Stomach (tissue), 9 donors: ENCODE results near the gene CDH12. TPM values are rescaled to one million over a fixed set of nuclear protein-coding genes. Genes with fewer than 3 reads are reported as not detected.

Source experiments
- DNase-seq, 2 donors: peaks; one replicate each; pipeline versions ENCODE4 v3.0.0 to v3.0.0-alpha.2; 2013 to 2019
- H3K27ac ChIP-seq, 5 donors: fragments of 200-600 bp in 4 of 5; sonication (generic) in 4 of 5; one replicate each; pipeline ENCODE4 v1.5.1; 2013 to 2019; ENCODE audit warnings: mild to moderate bottlenecking in 1 of 5, moderate library complexity in 1 of 5
- H3K27me3 ChIP-seq, 3 donors: fragments of 200-600 bp; sonication (generic); one replicate each; pipeline ENCODE4 v1.5.1; 2017 to 2019; ENCODE audit warnings: mixed run types in 1 of 3
- H3K36me3 ChIP-seq, 4 donors: fragments of 200-600 bp; sonication (generic); 1 replicate in 3 of 4; 2 replicates in 1 of 4; pipeline ENCODE4 v1.5.1; 2016 to 2019
- H3K4me1 ChIP-seq, 4 donors: fragments of 200-600 bp; sonication (generic); one replicate each; pipeline ENCODE4 v1.5.1; 2016 to 2019
- H3K4me3 ChIP-seq, 4 donors: fragments of 200-600 bp; sonication (generic) in 3 of 4; one replicate each; pipeline ENCODE4 v1.5.1; 2016 to 2019; ENCODE audit warnings: mild to moderate bottlenecking in 1 of 4
- H3K9me3 ChIP-seq, 4 donors: fragments of 200-600 bp; sonication (generic); one replicate each; pipeline ENCODE4 v1.5.1; 2016 to 2019
- CTCF ChIP-seq, 7 experiments: fragments of 450-650 bp in 4 of 7; fragments of 200-600 bp in 3 of 7; sonication (generic) in 3 of 7; IDR thresholded peaks; one replicate each; pipeline ENCODE4 v1.5.1; 2016 to 2019; ENCODE audit warnings: antibody characterized with exemption in 7 of 7, control low read depth in 2 of 7, mild to moderate bottlenecking in 1 of 7
- EP300 ChIP-seq: sonication (generic); formaldehyde crosslinking; IDR thresholded peaks from one replicate; pipeline ENCODE4 v1.6.1; 2017; ENCODE audit warnings: antibody characterized with exemption
- POLR2A ChIP-seq, 4 donors: fragments of 450-650 bp; IDR thresholded peaks; one replicate each; pipeline ENCODE4 v1.6.1; 2016; ENCODE audit warnings: antibody characterized with exemption in 4 of 4, control low read depth in 2 of 4, mild to moderate bottlenecking in 1 of 4, moderate library complexity in 1 of 4
- POLR2AphosphoS5 ChIP-seq, 3 donors: sonication (generic); formaldehyde crosslinking; IDR thresholded peaks; one replicate each; pipeline ENCODE4 v1.6.1; 2016; ENCODE audit warnings: antibody characterized with exemption in 3 of 3
- WGBS, 5 donors: extraction: QIAGEN DNeasy Blood & Tissue Kit in 3 of 5; methylation state at CpG; one replicate each; pipeline versions ENCODE4 v1.1.5 to v1.1.7; 2013 to 2018; 5-methylcytosine and 5-hydroxymethylcytosine counted together
- intact Hi-C: fragments of 100-400 bp; cut with DNase I; formaldehyde crosslinking; loops from one replicate; pipeline ENCODE4 v1.15.1; 2023; ENCODE audit warnings: low total_unique reads
- polyA plus RNA-seq, 3 donors: library from polyadenylated mRNA; stranded (reverse); fragments of 200-250 nt; gene quantifications; one replicate each; pipeline ENCODE4 v1.2.3, GENCODE V29; 2013
- total RNA-seq, 5 donors: library from RNA; depleted of rRNA; stranded (reverse); fragments of >200 nt; gene quantifications; one replicate each; pipeline versions ENCODE4 v1.1.0 to v1.2.3, GENCODE V29; 2014 to 2016
- donor health status: healthy with polysubstance abuse.
- donor health status: Bipolar disorder and iron deficiency.
- donor health status: healthy.

CDH12 gene
- total and polyA plus RNA-seq, 8 donors, result 0.76 to 1.3 TPM; not detected in 6

- 82 to 90% (median 86%) methylated on average over 3 of the region's 3 CpGs for WGBS, 5 donors
- Histone ChIP-seq H3K9me3 (no peaks in the 10 kb centered on the region), H3K4me3 (no peak overlapping the region), H3K36me3 (no peaks in the 10 kb centered on the region), H3K27me3 (no peaks in the 10 kb centered on the region), H3K4me1 (no peaks in the 10 kb centered on the region), H3K27ac (no peak overlapping the region)
- no peak for TF ChIP-seq POLR2AphosphoS5 (IDR thresholded peaks at IDR 0.05)
- TF ChIP-seq EP300, result no peak
- TF ChIP-seq CTCF (IDR thresholded peaks at IDR 0.05), result no peak
- no peak for TF ChIP-seq POLR2A (IDR thresholded peaks at IDR 0.05)
- intact Hi-C loops, result no loop called here
- no peak for DNase-seq
Measured at GRCh38 chr5:22470408-22470807, 382.7 kb downstream of the CDH12 start.

- 62 to 91% (median 79%) methylated on average over 1 of the region's 1 CpG for WGBS, 5 donors
- H3K27ac ChIP-seq, result no peak overlapping the region
- intact Hi-C loops, result no loop called here
Measured at GRCh38 chr5:22465616-22466015, 387.5 kb downstream of the CDH12 start.

GRCh38 chr5:22465177-22465576 is 388.0 kb downstream of the CDH12 start:
- no peaks in the 10 kb centered on the region for H3K9me3 ChIP-seq
- no peaks in the 10 kb centered on the region for H3K36me3 ChIP-seq
- intact Hi-C loops, result no loop called here
- H3K27ac ChIP-seq, result no peak overlapping the region
- DNase-seq, result no peak
- TF ChIP-seq POLR2A (IDR thresholded peaks at IDR 0.05) (no peak), EP300 (no peak), CTCF (IDR thresholded peaks at IDR 0.05) (no peak), POLR2AphosphoS5 (IDR thresholded peaks at IDR 0.05) (no peak)
- no peak overlapping the region for H3K4me3 ChIP-seq
- 65 to 72% (median 72%) methylated on average over 3 of the region's 3 CpGs for WGBS, 5 donors
- H3K27me3 ChIP-seq, result no peaks in the 10 kb centered on the region
- no peaks in the 10 kb centered on the region for H3K4me1 ChIP-seq

More at GRCh38 chr5:22465616-22466015, 387.5 kb downstream of the CDH12 start:
- H3K4me3 ChIP-seq, result no peak overlapping the region
- H3K36me3 ChIP-seq, result no peaks in the 10 kb centered on the region
- no peaks in the 10 kb centered on the region for H3K27me3 ChIP-seq
- no peaks in the 10 kb centered on the region for H3K9me3 ChIP-seq
- TF ChIP-seq EP300 (no peak), POLR2A (IDR thresholded peaks at IDR 0.05) (no peak), POLR2AphosphoS5 (IDR thresholded peaks at IDR 0.05) (no peak), CTCF (IDR thresholded peaks at IDR 0.05) (no peak)
- no peaks in the 10 kb centered on the region for H3K4me1 ChIP-seq
- no peak for DNase-seq

GRCh38 chr5:22460189-22460588 is 393.0 kb downstream of the CDH12 start:
- H3K27me3 ChIP-seq, result no peaks in the 10 kb centered on the region
- WGBS, 5 donors, result 54 to 68% (median 63%) methylated on average over 4 of the region's 4 CpGs
- intact Hi-C loops, result no loop called here
- no peak overlapping the region for H3K27ac ChIP-seq
- TF ChIP-seq CTCF (IDR thresholded peaks at IDR 0.05), result no peak
- no peak overlapping the region for H3K4me3 ChIP-seq
- H3K9me3 ChIP-seq, result no peaks in the 10 kb centered on the region
- H3K36me3 ChIP-seq, result no peaks in the 10 kb centered on the region
- DNase-seq, result no peak
- H3K4me1 ChIP-seq, result no peaks in the 10 kb centered on the region

GRCh38 chr5:22432905-22433304 is 420.2 kb downstream of the CDH12 start:
- Histone ChIP-seq H3K36me3 (no peaks in the 10 kb centered on the region), H3K4me3 (no peak overlapping the region), H3K4me1 (no peaks in the 10 kb centered on the region), H3K9me3 (no peaks in the 10 kb centered on the region), H3K27ac (no peak overlapping the region), H3K27me3 (no peaks in the 10 kb centered on the region)
- DNase-seq, result no peak
- TF ChIP-seq POLR2AphosphoS5 (IDR thresholded peaks at IDR 0.05), result no peak
- whole genome bisulfite sequencing, 5 donors, result 80 to 93% (median 91%) methylated on average over 2 of the region's 2 CpGs
- intact Hi-C loops, result no loop called here
